HG03097 (cell line): ENCODE results near the gene IQSEC1.

Experiments used
- ATAC-seq: cut with Tn5 transposase; IDR thresholded peaks from one replicate; pipeline ENCODE4 v1.9.1; 2021; ENCODE audit not compliant: unreplicated experiment, low FRiP score

Gene IQSEC1

DNA sequence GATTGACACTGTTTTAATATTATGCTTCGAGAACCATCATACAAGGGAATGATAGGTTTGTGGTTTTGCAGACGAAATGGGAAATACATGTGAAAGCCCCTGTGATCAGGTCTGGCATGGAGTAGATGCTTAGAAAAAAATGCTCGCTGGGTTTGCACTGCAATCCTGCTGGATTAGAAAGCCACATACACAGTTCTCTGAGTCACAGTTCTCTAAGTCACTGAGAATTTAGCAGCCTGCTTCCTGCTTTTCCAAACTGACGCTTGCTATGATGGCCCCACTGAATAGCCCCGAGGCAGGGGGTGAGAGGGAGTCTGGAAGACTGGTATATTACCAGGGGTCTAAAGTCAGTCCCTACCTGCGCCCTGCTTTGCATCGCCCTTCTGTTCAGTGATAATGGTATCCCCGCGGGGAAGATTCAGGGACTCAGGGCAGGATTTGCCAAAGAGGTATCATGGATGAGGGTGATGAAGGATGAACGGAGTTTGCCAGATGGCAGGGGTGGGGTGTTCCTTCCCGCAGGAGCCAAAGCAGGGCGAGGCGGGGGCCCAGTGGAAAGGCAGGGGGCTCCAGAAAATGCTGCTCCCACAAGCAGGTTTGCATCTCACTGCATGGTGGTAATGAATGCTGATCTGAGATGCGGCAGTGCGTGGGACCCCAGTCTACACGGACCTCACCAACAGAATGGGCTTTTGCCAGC, 82.3 kb downstream of the IQSEC1 start:
- no peak for ATAC-seq

DNA sequence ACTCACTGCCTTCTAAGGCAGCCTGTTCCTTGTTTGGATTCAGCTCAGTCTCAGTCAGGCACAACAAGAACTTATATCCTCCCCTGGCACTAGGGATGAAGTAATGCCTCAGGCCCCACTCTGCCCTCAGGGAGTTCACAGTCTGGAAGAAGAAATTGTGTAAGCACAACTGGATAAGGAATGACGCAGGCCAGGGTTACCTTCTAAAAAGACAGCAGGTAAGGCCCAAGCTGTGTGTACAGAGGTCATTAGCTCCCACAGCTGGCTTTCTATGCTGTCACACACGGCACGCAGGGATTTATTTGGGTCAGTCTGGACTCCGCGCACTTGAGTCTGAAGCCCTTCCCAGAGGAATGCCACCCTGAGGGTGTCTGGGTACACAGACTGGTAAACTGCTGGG, 82.9 kb downstream of the IQSEC1 start:
- ATAC-seq, result no peak

DNA sequence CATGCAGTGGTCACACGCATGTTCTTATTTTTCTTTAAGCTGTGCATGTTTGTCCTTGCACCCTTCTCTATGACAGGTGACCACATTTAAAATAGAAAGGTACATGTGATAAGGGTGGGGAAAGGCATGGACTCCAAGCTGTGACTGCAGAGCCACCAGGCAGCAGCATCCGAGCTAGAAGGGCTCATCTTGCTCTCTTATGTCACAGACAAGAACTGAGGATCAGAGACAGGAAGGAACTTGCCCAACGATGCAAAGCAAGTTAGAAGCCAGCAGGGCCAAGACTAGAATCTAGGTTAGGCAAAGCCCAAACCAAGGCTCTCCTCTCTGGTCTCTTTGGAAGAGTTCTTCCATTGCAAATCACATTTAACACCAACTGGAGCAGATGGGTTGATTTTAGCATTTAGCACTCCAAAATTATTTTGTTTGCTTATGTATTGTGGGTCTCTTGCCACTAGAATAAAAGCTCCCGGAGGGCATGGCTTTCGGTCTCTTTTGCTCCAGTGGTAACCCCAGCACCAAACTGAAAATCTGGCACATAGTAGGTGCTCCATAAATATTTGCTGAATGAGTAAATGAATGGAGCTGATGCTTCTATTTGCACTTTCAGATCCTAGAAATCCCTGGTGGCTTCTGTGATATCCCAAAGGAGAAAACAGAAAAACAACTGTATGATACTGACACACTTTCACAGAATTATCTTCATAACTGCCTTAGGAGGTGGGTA, 84.3 kb downstream of the IQSEC1 start:
- ATAC-seq, result no peak

DNA sequence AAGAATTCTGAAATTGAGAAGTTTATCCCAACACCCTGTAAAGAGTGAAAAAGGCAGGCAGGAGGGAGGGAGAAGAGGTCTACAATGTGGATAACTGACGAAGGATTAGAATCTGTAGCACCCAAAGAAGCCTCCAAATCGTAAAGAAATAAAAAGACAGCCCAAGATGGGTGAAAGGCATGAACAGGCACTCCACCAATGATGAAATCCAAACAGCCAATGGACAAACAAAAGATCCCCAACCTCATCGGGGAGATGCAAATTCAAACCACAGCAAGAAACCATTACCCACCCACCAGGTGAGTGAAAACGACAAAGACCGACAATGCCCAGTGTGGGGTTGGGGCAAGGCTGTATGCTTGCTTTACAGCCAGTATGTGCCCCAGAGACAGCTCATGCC, 85.6 kb downstream of the IQSEC1 start:
- ATAC-seq, result no peak

DNA sequence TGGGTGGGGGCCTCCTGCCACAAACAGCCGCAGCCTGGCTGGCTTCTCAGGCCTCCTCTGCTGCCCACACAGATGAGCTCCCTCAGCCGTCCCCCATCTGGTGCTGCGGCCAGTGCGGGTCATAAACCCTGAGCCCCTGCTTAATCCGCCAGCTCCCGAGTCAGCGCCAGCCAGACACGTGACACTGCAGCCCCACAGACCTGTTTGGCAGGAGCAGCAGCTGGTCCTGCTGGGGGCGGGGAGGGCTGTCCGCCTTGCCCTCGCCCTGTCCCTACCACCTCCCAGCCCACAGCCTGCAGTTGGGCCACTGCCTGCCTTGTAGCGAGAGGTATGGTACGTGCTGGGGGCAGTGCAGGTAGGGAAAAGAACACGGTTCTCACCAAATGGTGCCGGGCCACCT, 86.2 kb downstream of the IQSEC1 start:
- ATAC-seq, result no peak

DNA sequence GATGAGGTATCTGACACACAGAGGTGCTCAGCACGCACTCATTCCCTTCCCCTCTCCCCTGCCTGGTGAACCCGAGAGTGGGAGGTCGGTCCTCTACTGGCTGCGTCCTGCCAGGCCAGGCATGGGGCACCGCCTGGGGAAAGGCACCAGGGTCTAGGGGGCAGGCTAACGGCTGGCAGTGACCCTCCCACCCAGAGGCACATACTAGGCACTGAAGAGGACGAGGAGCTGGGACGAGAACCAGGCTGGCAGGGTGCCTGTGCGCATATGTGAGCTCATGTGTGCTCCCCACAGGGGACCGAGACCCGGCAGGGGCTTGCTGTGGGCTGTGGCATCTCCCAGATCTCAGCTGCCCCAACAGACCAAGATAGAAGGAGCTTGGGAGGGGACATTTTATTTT, 86.7 kb downstream of the IQSEC1 start:
- ATAC-seq, result no peak

DNA sequence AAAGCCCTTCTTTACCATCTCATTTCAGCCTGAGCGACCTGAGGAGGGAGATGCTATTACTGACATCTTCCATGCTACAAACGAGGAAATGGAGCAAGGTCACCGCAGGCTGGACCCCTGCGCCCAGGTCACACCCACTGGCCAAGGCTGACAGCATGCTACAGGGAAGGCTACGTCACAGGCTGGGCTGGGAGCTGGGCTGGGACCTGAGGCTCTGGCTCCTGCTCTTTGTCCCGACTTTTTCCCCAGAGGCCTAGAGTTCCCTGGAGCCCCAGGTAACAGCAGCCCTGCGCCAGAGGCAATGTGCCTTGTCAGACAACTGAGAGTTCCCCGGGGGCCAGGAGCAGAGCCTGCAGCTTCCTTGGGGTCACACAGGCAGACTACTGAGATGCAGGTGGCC, 87.2 kb downstream of the IQSEC1 start:
- ATAC-seq, result no peak

DNA sequence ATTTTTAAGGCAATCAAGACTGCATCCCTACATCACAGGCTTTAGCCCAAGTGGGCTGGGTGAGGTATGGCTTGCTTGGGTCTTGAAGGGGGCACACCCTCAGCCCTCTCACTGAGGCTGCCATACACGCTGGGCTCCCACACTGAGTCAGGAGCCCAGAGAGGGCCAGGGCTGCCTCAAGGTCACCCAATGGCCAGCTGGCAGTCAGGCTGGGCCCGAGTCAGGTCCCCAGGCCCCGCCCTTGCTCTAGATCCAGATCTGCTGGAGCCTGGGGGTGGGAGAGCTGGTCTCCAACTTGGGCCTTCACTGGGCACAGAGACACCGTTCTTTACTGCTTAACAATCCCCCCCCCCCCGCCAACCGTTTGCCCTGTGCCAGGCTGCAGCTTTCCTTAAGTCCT, 88.1 kb downstream of the IQSEC1 start:
- ATAC-seq, result no peak

DNA sequence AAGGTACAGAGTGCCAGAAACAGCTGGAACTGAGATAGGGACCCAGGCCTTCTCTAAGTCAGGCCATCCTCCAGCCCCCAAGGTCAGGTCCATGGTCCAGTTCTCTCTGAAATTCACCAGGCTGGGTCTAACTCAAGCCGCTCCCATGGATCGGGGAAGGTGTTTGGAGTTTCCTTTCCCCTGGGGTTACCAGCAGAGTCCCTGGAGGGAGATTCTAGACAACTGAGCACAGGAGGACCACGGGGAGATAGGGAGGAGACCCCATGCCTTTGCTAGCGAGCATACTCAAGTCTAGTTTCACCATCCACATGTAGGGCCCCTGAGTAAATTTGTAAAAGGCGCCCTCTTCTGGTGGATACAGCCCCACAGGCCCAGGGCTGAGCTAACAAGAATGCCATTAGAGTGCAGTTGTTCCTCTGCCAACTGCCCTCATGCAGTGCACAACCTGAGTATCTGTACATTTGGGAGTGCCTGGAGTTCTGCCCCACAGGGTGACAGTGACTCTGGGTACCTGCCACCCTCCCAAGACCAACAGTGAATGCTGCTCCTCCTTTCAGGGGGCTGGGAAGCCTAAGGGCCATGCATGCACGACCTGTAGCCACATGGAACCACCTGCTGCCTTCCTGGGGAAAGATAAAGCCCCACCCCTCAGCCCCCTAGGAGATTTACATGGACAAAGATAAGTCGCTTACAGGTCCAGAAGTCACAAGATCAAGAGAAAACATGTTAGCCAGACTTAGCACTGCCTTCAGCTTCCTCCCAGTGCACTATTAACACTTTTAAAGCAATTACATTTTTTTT, 89.0 kb downstream of the IQSEC1 start:
- no peak for ATAC-seq

DNA sequence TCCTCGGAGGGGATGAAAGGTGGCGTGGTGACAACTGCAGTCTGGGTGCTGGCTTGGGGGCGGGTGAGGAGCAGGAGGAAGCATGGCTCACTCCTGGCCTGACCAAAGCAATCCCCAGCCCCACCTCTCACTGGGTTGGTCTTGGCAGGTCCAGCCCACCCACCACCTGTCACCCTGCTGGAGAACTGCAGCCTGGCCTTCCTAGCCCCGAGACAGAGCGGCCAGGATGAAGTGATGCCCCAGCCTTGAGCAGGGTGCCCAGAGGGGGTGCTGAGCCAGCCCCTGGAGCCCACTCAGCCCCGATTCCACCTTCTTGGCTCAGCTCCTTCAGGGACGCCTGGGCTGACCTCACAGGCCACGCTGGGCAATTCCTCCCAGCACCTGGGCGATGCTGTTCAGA, 89.9 kb downstream of the IQSEC1 start:
- no peak for ATAC-seq

DNA sequence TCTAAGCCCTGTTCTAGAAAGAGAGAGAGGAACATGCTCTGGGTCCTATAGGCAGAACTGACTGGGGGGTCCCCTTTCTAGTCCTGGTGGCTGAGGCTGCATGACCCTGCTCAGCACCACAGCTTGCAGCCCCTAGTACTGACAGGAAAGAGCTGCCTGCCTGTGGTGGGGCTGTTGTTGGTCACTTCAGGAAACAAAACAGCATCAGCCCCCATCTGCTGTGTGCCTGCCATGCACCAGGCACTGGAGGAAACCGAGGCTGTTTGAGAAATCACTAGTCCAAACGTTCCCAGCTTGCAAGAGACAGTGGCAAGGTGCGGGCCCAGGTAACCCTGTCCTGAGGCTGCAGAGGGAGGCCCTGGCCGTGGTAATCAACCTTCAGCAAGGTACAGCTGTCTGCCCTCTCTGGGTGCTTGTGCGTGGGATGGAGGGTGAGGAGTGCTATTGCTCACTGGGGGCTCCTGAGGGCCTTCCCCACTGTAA, 90.6 kb downstream of the IQSEC1 start:
- peak; percentile 66 for ATAC-seq

DNA sequence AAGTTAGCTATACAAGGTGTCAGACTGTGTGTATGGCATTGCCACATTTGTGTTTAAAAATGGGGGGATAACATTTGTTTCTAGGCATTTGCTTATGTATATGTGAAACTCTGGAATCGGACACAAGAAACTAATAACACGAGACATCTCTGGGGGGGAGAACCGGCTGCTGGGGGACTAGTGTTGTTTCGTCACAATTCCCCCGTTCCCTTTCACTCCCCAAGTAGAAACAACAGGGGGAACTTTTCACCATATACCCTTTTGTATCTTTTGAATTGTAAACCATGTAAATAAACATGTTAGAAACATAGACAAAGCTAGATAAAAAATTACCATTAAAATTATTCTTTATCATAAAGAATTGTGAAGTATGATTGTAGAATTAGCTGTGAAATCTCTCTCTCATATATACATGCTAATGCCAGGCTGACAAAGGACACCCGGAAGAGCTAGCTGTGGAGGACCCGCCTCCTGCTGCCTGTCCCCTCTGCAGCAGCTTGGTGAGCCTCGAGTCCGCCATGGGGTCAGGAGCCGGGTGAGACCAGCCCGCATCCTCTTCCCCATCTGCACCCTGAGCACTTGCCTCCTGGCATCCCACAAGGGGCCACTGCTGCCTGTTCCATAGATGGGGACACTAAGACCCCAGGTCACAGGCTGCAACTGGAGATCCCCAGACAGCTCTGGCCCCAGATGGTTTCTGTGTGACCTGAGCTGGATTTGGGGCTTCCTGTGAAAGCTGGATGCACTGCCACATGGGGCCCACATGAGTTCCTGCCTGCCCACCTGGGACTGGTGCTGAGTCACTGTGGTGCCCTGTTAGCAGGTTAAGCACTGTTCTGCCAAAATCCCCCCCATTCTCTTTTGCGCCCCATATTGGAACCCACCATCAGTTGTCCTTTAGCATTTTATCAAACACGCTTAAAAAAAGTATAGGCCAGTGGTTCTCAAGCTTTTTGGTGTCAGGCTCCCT, 91.6 kb downstream of the IQSEC1 start:
- ATAC-seq, result no peak

DNA sequence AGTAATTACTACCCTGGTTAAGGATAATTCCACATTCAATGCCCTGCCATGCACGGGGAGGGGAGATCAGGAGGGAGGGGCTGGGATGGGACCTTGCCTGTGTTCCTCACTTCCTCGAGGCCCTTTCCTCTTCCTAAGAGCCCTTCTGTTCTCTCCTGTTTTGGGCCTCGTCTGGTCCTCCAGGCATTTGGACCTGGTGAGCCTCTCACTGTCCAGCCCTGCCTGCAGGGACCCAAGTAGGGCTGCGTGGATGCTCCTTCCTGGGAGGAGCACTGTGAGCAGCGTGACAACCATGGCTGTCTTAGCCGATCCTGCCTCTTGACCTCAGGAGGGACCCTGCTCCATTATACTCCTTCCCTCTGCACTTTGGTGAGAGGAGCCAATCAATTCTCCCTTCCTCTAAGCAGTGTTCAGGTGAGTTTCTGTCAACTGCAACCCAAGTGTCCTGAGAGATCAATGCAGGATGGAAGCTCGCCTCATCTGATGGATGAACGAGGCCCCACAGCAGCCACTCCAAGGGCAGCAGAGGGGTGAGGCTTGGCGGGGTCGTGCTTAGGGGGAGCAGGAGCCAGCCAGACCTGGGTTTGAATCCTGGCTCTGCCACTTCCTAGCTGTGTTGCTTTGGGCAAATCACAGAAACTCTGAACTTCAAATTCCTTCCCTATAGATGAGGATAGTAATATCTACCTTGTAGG, 92.5 kb downstream of the IQSEC1 start:
- no peak for ATAC-seq

DNA sequence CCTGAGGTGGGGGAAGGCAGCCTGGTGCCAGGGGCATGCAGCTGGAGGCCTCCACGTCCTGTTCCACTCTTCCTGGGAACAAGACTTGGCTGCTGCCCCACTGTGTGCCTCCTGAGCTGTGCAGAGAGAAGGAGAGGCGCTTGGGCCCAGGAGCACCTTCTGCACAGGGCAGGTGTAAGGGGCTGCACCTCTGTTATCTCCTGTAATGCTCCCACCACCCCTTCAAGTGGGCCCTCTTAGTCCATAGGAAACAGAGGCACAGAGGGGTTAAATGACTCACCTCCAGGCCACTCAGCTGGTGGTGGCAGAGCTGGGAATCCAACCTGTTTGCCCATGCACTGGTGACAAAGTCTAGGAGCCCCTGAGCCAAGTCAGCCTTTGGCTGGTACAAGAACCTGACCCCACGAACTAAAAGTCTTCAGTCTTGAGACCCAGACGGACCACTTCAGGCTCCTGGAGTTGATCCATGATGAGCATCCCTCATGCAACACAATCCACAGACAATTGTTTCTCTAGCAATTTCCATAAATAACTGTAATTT, 93.2 kb downstream of the IQSEC1 start:
- ATAC-seq, result no peak

DNA sequence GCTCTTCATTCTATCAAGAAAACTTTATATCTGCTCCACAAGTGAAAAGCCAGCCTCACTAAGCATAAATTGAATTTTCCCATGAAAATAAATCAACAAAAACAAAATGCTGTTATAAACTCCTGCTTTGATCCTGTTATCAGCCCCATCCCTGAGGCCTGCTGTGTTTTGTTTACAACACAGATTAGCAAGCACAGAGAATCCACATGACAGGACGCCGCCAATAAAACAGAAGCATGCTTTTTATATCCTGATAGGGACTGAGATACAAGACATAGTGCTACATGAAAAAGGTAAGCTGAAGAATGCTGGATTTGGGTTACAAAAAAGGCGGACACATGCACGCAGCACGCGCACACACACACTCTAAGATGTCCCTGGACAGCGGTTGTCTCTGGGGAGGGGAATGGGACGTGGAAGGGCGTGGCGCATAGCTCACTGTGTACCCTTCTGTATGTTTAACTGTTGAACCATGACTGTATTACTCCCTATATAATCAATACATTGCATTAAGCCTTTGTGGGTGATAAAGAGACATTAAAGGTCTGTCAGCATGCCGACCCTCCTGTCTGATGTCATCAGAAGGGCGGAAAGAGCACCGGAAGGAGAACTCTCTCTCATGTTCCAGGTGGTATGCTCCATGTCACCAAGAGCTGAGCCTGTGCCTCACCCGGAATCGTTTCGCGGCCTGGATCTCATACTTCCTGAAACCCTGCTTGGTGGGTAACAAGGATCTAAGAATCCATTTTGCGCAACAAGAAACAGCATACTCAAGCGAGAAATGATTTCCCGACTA, 93.9 kb downstream of the IQSEC1 start:
- ATAC-seq, result no peak

DNA sequence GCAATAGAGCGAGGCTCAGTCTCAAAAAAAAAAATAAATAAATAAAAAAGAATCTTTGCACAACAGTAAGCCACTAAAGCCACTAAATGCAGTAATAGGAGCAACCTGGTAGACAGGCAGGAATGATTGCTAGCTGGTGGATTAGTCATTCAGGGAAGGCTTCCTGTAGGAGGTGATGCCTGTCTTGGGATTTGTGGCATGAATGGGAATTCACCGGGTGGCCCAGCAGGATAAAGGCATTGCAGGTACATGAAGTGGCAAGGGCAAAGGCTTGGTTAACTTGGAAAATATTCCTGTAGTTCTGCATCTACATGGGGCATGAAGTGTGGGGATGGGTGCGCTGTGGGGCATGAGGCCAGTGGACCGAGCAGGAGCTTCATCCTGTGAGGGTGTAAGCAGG, 94.5 kb downstream of the IQSEC1 start:
- ATAC-seq, result no peak

DNA sequence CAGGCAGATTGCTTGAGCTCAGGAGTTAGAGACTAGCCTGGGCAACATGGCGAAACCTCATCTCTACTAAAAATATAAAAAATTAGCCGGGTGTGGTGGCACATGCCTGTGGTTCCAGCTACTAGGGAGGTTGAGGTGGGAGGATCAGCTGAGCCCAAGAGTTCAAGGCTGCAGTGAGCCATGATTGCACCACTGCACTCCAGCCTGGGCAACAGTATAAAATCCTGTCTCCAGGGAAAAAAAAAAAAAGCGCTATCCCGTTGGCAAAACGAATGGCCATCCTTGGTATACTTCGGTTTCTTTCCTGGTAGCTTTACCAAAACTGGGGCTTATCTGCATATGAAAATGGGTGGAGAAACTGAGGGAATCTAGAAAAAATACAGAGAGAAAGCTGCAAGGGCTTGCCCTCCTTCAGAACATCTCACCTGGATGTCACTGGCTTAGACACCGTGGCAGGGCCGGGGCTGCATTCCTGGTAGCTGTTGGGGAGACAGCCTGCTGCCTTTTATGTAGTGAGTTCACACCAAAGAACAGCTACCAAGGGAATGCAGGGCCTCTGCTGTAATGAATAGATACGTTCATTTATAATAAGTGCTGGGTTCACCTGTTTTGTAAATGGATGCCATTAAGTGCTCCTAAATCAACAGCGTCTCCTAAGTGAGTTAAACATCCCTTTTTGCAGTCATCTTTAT, 96.0 kb downstream of the IQSEC1 start:
- ATAC-seq, result no peak
